ENCODE measurements around the gene TTC36. TPM values are rescaled to one million over a fixed set of nuclear protein-coding genes. Genes with fewer than 3 reads are reported as not detected.

TTC36 gene
- total and polyA plus RNA-seq, 2 donors (not counting 1 experiment from before 2014, with no cell fraction given) = 0.19 to 0.79 TPM

- no peaks in the 10 kb centered on the region for H3K4me1 ChIP-seq (ENCODE audit: control insufficient read depth in 2 of 2, insufficient read depth in 2 of 2, low read length in 2 of 2)
- H3K27me3 ChIP-seq (replicated peaks in 1 of 4; ENCODE audit: control extremely low read depth in 1 of 4, control insufficient read depth in 3 of 4, insufficient read depth in 4 of 4, low read length in 3 of 4) = no peaks in the 10 kb centered on the region
- Mint-ChIP-seq H3K4me3 (no peak overlapping the region), H3K27me3 (no peaks in the 10 kb centered on the region), H3K4me1 (no peaks in the 10 kb centered on the region), H3K27ac (no peak overlapping the region), H3K9me3 (ENCODE audit: insufficient read depth) (no peaks in the 10 kb centered on the region)
- no peaks in the 10 kb centered on the region for H3K9me3 ChIP-seq (ENCODE audit: control extremely low read depth in 1 of 3, control insufficient read depth in 2 of 3, insufficient read depth in 1 of 3, low read length in 2 of 3)
- CTCF ChIA-PET = no interaction called here
- DNase-seq (no peak), ATAC-seq (ENCODE audit: low read depth) (no peak)
- no peaks in the 10 kb centered on the region for H3K79me2 ChIP-seq (ENCODE audit: control insufficient read depth, insufficient read depth, low read length)
- no peak overlapping the region for H3K9ac ChIP-seq (ENCODE audit: low read length)
- H3K4me2 ChIP-seq (replicated peaks; ENCODE audit: low read depth, low read length, poor library complexity, severe bottlenecking) = no peak overlapping the region
- TF ChIP-seq EZH2 (IDR thresholded peaks at IDR 0.05; ENCODE audit: borderline replicate concordance, insufficient read depth, low read depth, low read length, poor library complexity, severe bottlenecking) = no peak
- TF ChIP-seq CTCF (IDR thresholded peaks at IDR 0.05) = no peak
- POLR2A ChIA-PET = no interaction called here
- no peak overlapping the region for H2AFZ ChIP-seq (ENCODE audit: insufficient read depth, low read depth, low read length, poor library complexity, severe bottlenecking)
- WGBS (ENCODE audit: insufficient coverage) = 95% methylated on average over 4 of the region's 4 CpGs
- H4K20me1 ChIP-seq (ENCODE audit: control insufficient read depth, insufficient read depth, low read length, poor library complexity, severe bottlenecking) = no peaks in the 10 kb centered on the region
- H3K27ac ChIP-seq (ENCODE audit: low read length in 2 of 2) = no peak overlapping the region
- no peak overlapping the region for H3K4me3 ChIP-seq (ENCODE audit: control extremely low read depth in 1 of 5, extremely low read depth in 1 of 5, insufficient read depth in 1 of 5, low read depth in 2 of 5, low read length in 4 of 5)
- peaks cover under 1 to 24% of the 10 kb centered on the region in 2 experiments for H3K36me3 ChIP-seq (replicated peaks in 1 of 2; ENCODE audit: control extremely low read depth in 1 of 2, control insufficient read depth in 1 of 2, extremely low read depth in 1 of 2, insufficient read depth in 2 of 2, low read length in 1 of 2)
- intact Hi-C loops (cut with micrococcal nuclease) = no loop called here
Measured at GRCh38 chr11:118552341-118552740, 25.1 kb downstream of the TTC36 start.

GRCh38 chr11:118560806-118561205 lies 33.5 kb downstream of the TTC36 start:
- peaks cover 4 to 18% of the 10 kb centered on the region in 2 experiments for H3K36me3 ChIP-seq (replicated peaks in 1 of 2; ENCODE audit: control extremely low read depth in 1 of 2, control insufficient read depth in 1 of 2, extremely low read depth in 1 of 2, insufficient read depth in 2 of 2, low read length in 1 of 2)
- ChIA-PET CTCF (interaction anchor here (0.7 kb wide), 1 partner anchor 192 kb away, joined by 3 read pairs; no protein-coding TSS in a partner anchor), POLR2A (interaction anchor here (0.6 kb wide), 1 partner anchor 318 kb away, joined by 7 read pairs; no protein-coding TSS in a partner anchor)
- no peak overlapping the region for H3K4me2 ChIP-seq (replicated peaks; ENCODE audit: low read depth, low read length, poor library complexity, severe bottlenecking)
- DNase-seq (no peak), ATAC-seq (ENCODE audit: low read depth) (no peak)
- H3K4me1 ChIP-seq (ENCODE audit: control insufficient read depth in 2 of 2, insufficient read depth in 2 of 2, low read length in 2 of 2) = peaks cover 3 to 8% of the 10 kb centered on the region in 2 donors
- intact Hi-C loops (cut with micrococcal nuclease) = no loop called here
- no peaks in the 10 kb centered on the region for H3K9me3 ChIP-seq (ENCODE audit: control extremely low read depth in 1 of 3, control insufficient read depth in 2 of 3, insufficient read depth in 1 of 3, low read length in 2 of 3)
- Mint-ChIP-seq H3K4me3 (no peak overlapping the region), H3K4me1 (peaks cover 10% of the 10 kb centered on the region), H3K27ac (no peak overlapping the region), H3K9me3 (ENCODE audit: insufficient read depth) (no peaks in the 10 kb centered on the region), H3K27me3 (no peaks in the 10 kb centered on the region)
- peaks cover 4% of the 10 kb centered on the region for H3K79me2 ChIP-seq (ENCODE audit: control insufficient read depth, insufficient read depth, low read length)
- 96% methylated on average over 3 of the region's 4 CpGs for WGBS (ENCODE audit: insufficient coverage)
- H3K27ac ChIP-seq (ENCODE audit: low read length in 2 of 2) = no peak overlapping the region
- H2AFZ ChIP-seq (ENCODE audit: insufficient read depth, low read depth, low read length, poor library complexity, severe bottlenecking) = no peak overlapping the region
- H3K4me3 ChIP-seq (ENCODE audit: control extremely low read depth in 1 of 5, extremely low read depth in 1 of 5, insufficient read depth in 1 of 5, low read depth in 2 of 5, low read length in 4 of 5) = no peak overlapping the region
- H3K27me3 ChIP-seq (replicated peaks in 1 of 4; ENCODE audit: control extremely low read depth in 1 of 4, control insufficient read depth in 3 of 4, insufficient read depth in 4 of 4, low read length in 3 of 4) = no peaks in the 10 kb centered on the region
- no peak for TF ChIP-seq CTCF (IDR thresholded peaks at IDR 0.05)
- TF ChIP-seq EZH2 (IDR thresholded peaks at IDR 0.05; ENCODE audit: borderline replicate concordance, insufficient read depth, low read depth, low read length, poor library complexity, severe bottlenecking) = no peak
- no peaks in the 10 kb centered on the region for H4K20me1 ChIP-seq (ENCODE audit: control insufficient read depth, insufficient read depth, low read length, poor library complexity, severe bottlenecking)
- H3K9ac ChIP-seq (ENCODE audit: low read length) = no peak overlapping the region
